ENCODE results near the gene GPR22. TPM values are rescaled to one million over a fixed set of nuclear protein-coding genes. Genes with fewer than 3 reads are reported as not detected.

The GPR22 gene
- total RNA-seq, 1 donor from 2014 or later: not detected

DNA sequence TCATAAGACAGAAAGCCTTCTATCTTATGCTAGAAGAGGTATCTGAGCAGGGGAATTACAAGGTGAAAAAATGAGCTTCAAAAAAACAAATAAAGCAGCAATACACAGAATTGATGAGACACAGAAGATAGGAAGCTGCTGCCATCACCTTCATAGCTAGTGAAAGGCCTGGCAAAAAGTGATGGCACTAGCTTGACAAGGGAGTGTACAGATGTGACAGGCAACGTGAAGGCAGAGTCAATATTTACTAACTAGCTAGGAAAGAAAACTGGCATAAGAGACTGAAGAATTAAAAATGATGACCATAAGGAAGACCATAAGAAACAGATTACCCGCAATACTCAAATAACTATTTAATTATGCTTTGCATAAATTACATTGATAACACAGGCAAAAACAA lies 9.4 kb downstream of the GPR22 start:
- DNase-seq (ENCODE audit: low read depth in 2 of 2): no peak

DNA sequence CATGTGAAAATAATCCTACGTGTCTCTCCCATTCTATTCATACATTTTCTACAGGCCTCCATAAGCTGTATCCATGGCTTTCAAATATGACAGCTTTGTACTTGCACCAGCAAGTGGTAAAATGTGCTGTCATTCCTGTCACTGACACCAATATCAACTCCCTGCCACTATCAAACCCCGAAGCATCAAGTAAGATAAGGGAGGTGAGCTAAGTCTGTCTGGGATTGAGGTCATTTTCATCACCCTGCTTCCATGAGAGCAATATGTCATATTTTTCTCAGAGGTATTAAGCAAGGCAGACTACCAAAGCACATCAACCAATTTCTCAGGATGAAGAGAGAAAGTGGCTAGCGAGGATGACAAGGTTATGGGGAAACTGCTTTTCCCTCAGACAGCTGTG lies 11.1 kb downstream of the GPR22 start:
- DNase-seq (ENCODE audit: low read depth in 2 of 2): no peak

DNA sequence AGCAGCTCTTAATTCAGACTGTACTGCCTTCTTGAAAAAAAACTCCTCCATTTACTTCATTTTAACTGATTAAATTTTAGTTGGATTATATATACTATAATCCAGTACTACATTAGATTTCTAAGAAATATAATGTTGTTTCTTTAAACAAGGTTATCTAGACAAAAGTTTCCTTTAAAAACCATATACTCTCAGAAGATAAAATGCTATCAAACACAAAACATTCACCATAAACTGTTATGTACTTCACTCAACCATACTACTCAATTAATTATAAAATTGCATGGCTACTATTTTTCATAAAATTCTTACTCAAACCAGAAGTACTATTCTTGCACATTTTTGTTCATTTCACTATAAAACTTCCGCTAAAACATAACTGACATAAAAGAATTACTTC lies 12.7 kb downstream of the GPR22 start:
- DNase-seq (ENCODE audit: low read depth in 2 of 2): no peak

DNA sequence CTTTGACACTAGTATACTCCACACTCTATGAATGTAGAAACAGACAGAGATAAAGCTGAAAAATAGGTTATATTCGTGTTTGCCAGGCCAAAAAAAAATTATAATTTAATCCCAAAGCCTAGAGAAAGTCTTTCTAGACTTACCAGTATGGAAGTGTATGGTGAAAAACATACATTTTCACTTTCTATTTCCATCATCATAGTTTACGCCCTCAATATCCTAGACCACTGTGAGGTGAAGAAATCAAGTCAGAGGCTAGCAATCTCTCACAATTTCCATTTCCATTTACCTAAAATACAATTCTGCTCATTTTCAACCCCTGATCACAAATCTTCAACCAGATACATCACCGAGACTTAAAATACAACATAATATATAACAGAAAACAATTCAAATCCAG lies 16.2 kb downstream of the GPR22 start:
- no peak for DNase-seq (ENCODE audit: low read depth in 2 of 2)

DNA sequence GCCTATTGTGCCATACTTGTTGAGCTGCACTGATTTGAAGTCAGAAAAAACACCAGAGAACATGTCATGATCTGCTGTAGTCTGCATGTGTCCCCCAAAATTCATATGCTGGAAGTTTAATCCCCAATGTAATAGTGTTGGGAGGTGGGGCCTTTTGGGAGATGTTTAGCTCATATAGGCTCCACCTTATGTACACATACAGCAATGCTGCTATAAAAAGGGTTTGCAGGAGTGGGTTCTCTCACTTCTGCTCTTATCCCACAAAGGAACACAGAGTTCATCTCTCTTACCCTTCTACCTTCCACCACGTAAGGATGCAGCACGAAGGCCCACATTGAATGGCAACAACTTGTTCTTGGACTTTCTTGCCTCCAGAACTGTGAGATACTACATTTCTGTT lies 23.0 kb downstream of the GPR22 start:
- DNase-seq (ENCODE audit: low read depth in 2 of 2): no peak

DNA sequence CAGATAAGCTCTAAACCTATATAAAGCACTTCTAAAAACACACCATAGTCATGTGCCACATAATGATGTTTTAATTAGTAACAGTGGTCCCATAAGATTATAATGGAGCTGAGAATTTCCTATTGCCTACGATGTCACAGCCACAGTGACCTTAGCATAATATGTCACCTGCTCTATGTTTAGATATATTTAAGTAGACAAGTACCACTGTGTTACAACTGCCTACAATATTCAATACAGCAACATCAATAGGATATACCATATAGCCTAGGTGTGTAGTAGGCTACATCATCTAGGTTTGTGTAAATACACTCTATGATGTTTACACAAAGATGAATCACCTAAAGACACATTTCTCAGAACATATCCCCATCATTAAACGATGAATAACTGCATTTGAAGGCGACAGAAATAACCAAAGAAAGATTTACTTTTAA lies 24.5 kb downstream of the GPR22 start:
- DNase-seq (ENCODE audit: low read depth in 2 of 2): no peak

DNA sequence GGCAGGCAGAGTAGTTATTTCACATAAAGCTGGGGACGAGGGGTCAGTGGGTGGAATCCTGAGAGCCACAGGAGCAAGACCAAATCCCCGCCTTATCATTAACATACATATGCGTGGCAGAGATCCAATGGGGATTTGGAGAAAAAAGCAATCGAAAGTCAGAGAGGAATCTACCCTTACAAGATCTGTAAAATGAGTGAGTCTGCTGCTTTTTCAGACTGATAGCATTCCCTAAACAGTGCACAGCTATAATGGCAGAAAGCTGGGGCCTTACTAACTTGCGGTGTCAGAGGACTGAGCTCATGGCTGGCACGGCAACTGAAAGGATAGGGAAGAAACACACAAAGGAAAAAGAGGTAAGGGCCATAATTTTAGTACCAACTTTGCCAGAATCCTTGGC lies 25.0 kb downstream of the GPR22 start:
- no peak for DNase-seq (ENCODE audit: low read depth in 2 of 2)

DNA sequence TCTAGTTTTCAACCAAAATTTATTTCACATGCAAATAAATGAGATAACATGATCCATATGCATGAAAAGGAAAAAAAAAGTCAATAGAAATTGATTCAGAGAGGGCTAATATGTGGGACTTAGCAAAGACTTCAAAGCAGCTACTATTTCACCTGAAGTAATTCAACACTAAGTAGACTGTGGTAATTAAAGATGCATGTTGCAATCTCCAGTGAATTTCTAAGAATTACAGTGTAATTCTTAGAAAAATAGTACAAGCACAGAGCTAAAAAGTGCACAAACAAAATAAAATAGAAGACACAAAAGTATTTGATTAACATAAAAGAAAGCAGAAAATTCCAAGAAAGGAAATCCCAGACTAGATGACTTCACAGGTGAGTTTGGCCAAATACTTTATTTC lies 25.7 kb downstream of the GPR22 start:
- DNase-seq (ENCODE audit: low read depth in 2 of 2): no peak

DNA sequence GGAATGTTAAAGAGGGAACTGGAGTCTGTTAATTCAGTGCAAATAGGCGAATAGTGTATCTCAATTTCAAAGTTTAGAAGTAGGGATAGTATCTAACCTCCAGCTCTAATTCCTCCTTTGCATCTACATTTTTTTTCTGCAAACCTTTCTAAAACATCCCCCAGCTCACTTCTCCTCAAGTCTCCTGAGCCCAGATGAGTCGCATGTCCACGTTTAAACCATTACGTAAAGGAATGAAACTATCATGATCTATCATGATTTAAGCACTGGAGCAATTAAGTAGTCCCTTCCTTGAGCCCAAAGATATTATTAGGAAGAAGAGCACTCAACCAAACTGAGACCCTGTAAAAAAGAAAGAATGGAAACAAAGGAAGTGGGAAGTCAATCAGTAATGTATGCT lies 29.9 kb downstream of the GPR22 start:
- DNase-seq (ENCODE audit: low read depth in 2 of 2): no peak

DNA sequence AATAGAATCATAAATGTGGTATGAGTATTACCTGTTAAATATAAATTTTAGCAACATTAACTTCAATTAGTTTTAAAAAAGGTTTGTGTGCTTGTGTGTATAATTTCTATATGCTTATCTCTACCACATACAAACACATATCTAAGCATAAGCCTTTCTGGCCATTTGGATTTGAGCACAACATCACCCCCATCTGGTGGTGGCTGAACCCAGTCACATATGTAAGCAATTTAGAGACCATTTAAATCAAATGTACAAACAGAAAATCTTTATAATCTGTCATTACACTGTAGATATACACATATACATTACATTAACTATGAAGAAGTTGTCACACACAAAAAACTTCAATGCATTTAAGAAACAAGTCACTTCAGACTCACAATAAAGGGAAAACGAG lies 31.7 kb downstream of the GPR22 start:
- DNase-seq (ENCODE audit: low read depth in 2 of 2): peak; percentile 59 to 75

DNA sequence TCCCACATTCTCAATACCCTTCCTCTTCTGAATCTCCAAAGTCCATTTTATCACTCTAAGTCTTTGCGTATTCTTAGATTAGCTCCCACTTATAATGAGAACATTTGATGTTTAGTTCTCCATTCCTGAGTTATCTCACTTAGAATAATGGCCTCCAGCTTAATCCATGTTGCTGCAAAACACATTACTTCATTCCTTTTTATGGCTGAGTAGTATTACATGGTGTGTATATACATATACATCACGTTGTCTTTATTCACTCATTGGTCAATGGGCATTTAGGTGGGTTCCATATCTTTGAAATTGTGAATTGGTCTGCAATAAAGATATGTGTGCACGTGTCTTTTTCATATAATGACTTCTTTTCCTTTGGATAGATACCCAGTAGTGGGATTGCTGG lies 32.3 kb downstream of the GPR22 start:
- DNase-seq (ENCODE audit: low read depth in 2 of 2): no peak

DNA sequence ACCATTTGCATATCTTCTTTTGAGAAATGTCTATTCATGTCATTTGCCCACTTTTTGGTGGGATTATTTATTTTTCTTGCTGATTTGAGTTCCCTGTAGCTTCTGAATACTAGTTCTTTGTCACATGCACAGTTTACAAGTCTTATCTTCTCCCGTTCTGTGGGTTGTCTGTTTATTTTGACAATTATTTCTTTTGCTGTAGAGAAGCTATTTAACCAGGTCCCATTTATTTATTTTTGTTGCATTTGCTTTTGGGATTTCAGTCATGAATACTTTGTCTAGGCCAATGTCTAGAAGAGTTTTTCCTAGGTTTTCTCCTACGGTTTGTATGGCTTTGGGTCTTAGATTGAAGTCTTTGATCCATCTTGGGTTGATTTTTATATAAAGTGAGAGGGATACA lies 32.9 kb downstream of the GPR22 start:
- DNase-seq (ENCODE audit: low read depth in 2 of 2): no peak

DNA sequence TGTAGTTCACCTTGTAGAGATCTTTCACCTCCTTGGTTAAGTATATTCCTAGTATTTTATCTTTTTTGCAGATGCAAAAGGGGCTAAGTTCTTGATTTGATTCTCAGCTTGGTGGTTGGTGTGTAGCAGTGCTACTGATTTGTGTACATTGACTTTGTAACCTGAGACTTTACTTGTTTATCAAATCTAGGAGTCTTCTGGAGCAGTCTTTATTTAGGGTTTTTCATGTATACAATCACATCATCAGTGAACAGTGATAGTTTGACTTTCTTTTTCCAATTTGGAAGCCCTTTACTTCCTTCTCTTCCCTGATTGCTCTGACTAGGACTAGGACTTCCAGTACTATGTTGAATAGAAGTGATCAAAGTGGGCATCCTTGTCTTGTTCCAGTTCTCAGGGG lies 33.8 kb downstream of the GPR22 start:
- no peak for DNase-seq (ENCODE audit: low read depth in 2 of 2)

DNA sequence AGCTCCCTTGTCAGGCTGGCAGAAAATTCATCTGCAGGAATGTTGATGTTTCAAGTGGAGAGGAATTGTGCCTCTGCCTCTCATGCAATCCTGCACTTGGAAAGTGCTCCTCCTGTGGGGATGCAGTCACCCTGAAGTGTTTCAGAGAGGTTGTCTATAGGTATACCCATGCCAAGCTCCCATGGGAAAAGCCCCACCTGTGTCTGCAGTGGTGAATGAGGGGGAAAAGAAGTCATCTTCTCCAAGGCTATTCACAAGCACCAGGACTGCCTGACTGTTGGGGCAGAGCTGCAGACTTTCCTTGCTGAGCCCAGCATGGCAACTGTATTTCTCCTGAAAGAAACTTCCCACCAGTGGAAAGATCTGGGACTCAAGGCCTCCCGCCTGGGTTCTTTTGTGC lies 35.5 kb downstream of the GPR22 start:
- no peak for DNase-seq (ENCODE audit: low read depth in 2 of 2)

DNA sequence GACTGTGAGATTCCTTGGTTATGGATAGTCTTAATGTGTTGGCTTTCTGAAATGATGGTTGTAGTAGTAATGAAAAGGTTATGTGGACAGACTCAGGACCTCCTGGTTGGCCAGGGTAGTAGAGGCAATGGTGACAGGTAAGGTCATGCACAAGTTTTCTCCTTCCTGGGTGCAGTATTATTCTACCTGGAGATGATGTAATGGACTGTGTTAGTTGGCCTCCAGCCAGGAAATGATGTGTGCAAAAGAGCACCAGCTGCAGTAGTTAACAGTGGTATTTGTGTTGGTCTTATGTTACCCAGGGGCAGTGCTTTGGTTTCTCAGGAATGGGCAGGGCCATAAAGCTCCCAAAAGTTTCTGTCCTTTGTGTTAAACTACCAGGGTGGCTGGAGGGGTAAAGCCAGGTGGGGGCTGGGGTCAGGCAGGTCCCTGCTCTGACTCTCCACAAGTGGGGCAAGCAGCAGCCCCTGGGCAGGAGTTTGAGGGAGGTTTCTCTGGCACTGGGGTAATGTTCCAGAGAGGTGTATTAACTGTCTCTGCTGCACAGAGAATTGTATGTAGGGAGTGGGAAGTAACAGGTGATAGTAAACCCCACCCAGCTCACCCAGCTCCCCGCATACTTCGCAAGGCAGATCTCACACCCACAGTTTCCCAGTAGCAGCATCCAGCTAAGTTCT lies 36.3 kb downstream of the GPR22 start:
- peak; percentile 13 to 25 for DNase-seq (ENCODE audit: low read depth in 2 of 2)

DNA sequence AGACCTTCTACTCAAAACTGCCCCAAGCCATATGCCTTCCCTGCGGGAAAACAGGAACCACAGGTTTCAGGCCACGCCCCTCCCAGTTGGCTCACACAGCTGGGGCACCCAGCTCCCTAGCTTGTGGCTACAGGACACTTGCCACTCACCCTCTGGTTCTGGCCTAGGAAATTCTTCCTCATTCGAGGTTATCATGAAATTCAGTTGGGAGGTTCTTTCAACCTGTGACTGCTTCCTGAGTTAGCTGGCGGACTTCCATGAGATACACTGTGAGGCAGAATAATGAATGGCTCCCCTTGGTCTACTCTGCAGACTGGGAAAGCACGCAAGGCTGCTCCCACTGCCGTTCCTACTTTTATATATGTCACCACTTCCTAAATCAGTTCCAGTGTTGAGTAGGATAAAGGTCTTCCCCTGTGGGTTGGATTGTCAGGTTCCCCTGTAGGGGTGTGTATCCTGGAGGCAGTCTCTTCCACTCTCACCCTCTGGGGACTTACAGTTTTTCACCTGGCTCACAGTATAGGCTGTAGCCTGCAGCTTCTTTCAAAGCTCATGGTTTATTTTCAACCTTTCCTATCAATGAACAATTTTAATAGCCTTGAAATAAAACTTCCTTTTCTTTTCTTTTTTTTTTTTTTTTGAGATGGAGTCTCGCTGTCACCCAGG lies 37.0 kb downstream of the GPR22 start:
- peak; percentile 63 to 79 for DNase-seq (ENCODE audit: low read depth in 2 of 2)

Other genes starting within 250 kb of the GPR22 start
- gene COG5, start 93.9 kb downstream of the GPR22 start, total RNA-seq: 15.7 and 19.6 TPM in 2 replicates
- gene DUS4L, start 93.9 kb downstream of the GPR22 start, total RNA-seq: 3.2 and 3.5 TPM in 2 replicates
- 55.8 and 69.6 TPM in 2 replicates for gene BCAP29, start 110.2 kb downstream of the GPR22 start, total RNA-seq
- 6.5 and 9.8 TPM in 2 replicates for gene SLC26A4, start 190.8 kb downstream of the GPR22 start, total RNA-seq

Measured in lung microvascular endothelial cell (primary cell).